ENCODE measurements around the gene P2RY8. TPM values are rescaled to one million over a fixed set of nuclear protein-coding genes. Genes with fewer than 3 reads are reported as not detected.

The P2RY8 gene
- total and polyA plus RNA-seq, 2 donors (not counting 1 experiment from before 2014, with no cell fraction given) = 72.3 to 142 TPM

- Histone ChIP-seq H3K79me2 (ENCODE audit: control insufficient read depth, insufficient read depth, low read length) (peaks cover 86% of the 10 kb centered on the region), H4K20me1 (ENCODE audit: control insufficient read depth, insufficient read depth, low read length, poor library complexity, severe bottlenecking) (peaks cover 70% of the 10 kb centered on the region)
- POLR2A ChIA-PET = no interaction called here
These were observed 56.8 kb downstream of the P2RY8 start for GRCh38 chrX:1480082-1480785.

More at GRCh38 chrX:1480082-1480785, 56.8 kb downstream of the P2RY8 start:
- peak overlapping the region in 1 of 2 donors; percentile 21 for H3K27ac ChIP-seq (ENCODE audit: low read length in 2 of 2)
- peak overlapping the region; percentile 21 for H3K4me2 ChIP-seq (replicated peaks; ENCODE audit: low read depth, low read length, poor library complexity, severe bottlenecking)
- TF ChIP-seq, protein P1, sequence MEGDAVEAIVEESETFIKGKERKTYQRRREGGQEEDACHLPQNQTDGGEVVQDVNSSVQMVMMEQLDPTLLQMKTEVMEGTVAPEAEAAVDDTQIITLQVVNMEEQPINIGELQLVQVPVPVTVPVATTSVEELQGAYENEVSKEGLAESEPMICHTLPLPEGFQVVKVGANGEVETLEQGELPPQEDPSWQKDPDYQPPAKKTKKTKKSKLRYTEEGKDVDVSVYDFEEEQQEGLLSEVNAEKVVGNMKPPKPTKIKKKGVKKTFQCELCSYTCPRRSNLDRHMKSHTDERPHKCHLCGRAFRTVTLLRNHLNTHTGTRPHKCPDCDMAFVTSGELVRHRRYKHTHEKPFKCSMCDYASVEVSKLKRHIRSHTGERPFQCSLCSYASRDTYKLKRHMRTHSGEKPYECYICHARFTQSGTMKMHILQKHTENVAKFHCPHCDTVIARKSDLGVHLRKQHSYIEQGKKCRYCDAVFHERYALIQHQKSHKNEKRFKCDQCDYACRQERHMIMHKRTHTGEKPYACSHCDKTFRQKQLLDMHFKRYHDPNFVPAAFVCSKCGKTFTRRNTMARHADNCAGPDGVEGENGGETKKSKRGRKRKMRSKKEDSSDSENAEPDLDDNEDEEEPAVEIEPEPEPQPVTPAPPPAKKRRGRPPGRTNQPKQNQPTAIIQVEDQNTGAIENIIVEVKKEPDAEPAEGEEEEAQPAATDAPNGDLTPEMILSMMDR (IDR thresholded peaks at IDR 0.05) = no peak
- TF ChIP-seq EZH2 (IDR thresholded peaks at IDR 0.05; ENCODE audit: borderline replicate concordance, insufficient read depth, low read depth, low read length, poor library complexity, severe bottlenecking) = no peak
- Mint-ChIP-seq H3K4me1 (peaks cover 79% of the 10 kb centered on the region), H3K9me3 (ENCODE audit: insufficient read depth) (peaks cover 6% of the 10 kb centered on the region), H3K27me3 (no peaks in the 10 kb centered on the region), H3K4me3 (peak overlapping the region; percentile 75), H3K27ac (peak overlapping the region; percentile 87)
- peaks cover 44 to 74% of the 10 kb centered on the region in 2 donors for H3K4me1 ChIP-seq (ENCODE audit: control insufficient read depth in 2 of 2, insufficient read depth in 2 of 2, low read length in 2 of 2)
- DNase-seq (peak; percentile 8), ATAC-seq (ENCODE audit: low read depth) (no peak)
- CTCF ChIA-PET = no interaction called here
- H3K36me3 ChIP-seq (replicated peaks in 1 of 2; ENCODE audit: control extremely low read depth in 1 of 2, control insufficient read depth in 1 of 2, extremely low read depth in 1 of 2, insufficient read depth in 2 of 2, low read length in 1 of 2) = peaks cover 0 to 48% of the 10 kb centered on the region in 2 experiments
- peaks cover 0 to 6% (median 2%) of the 10 kb centered on the region in 3 donors for H3K9me3 ChIP-seq (ENCODE audit: control extremely low read depth in 1 of 3, control insufficient read depth in 2 of 3, insufficient read depth in 1 of 3, low read length in 2 of 3)
- H3K4me3 ChIP-seq (ENCODE audit: control extremely low read depth in 1 of 5, extremely low read depth in 1 of 5, insufficient read depth in 1 of 5, low read depth in 2 of 5, low read length in 4 of 5) = no peak overlapping the region
- H2AFZ ChIP-seq (ENCODE audit: insufficient read depth, low read depth, low read length, poor library complexity, severe bottlenecking) = no peak overlapping the region
- H3K27me3 ChIP-seq (replicated peaks in 1 of 4; ENCODE audit: control extremely low read depth in 1 of 4, control insufficient read depth in 3 of 4, insufficient read depth in 4 of 4, low read length in 3 of 4) = no peaks in the 10 kb centered on the region
- intact Hi-C loops (cut with micrococcal nuclease) = no loop called here
- 70% methylated on average over 4 of the region's 8 CpGs for WGBS (ENCODE audit: insufficient coverage)
- H3K9ac ChIP-seq (ENCODE audit: low read length) = no peak overlapping the region

Data from B cell (primary cell).